ENCODE measurements around the gene TMPRSS5.

TMPRSS5 gene

GRCh38 chr11:113670149-113670830, 35.8 kb downstream of the TMPRSS5 start:
- DNase-seq (ENCODE audit: low read depth in 2 of 2): no peak

- DNase-seq (ENCODE audit: low read depth in 2 of 2): no peak
These were observed 37.9 kb downstream of the TMPRSS5 start for GRCh38 chr11:113668255-113668654.

- DNase-seq (ENCODE audit: low read depth in 2 of 2): no peak
These were observed 38.3 kb downstream of the TMPRSS5 start for GRCh38 chr11:113667801-113668200.

- DNase-seq (ENCODE audit: low read depth in 2 of 2): no peak
These were observed 39.5 kb downstream of the TMPRSS5 start for GRCh38 chr11:113666584-113666983.

- DNase-seq (ENCODE audit: low read depth in 2 of 2): no peak
These were observed 41.0 kb downstream of the TMPRSS5 start for GRCh38 chr11:113664981-113665710.

GRCh38 chr11:113664069-113664980, 41.8 kb downstream of the TMPRSS5 start:
- no peak for DNase-seq (ENCODE audit: low read depth in 2 of 2)

- DNase-seq (ENCODE audit: low read depth in 2 of 2): no peak
These were observed 42.5 kb downstream of the TMPRSS5 start for GRCh38 chr11:113663567-113663966.

GRCh38 chr11:113655771-113656170, 50.3 kb downstream of the TMPRSS5 start:
- DNase-seq (ENCODE audit: low read depth in 2 of 2): no peak

- DNase-seq (ENCODE audit: low read depth in 2 of 2): no peak
These were observed 55.1 kb downstream of the TMPRSS5 start for GRCh38 chr11:113651023-113651422.

GRCh38 chr11:113649311-113649710, 56.8 kb downstream of the TMPRSS5 start:
- DNase-seq (ENCODE audit: low read depth in 2 of 2): no peak

- no peak for DNase-seq (ENCODE audit: low read depth in 2 of 2)
These were observed 58.3 kb downstream of the TMPRSS5 start for GRCh38 chr11:113647856-113648255.

- no peak for DNase-seq (ENCODE audit: low read depth in 2 of 2)
These were observed 59.0 kb downstream of the TMPRSS5 start for GRCh38 chr11:113647108-113647507.

- no peak for DNase-seq (ENCODE audit: low read depth in 2 of 2)
These were observed 60.3 kb downstream of the TMPRSS5 start for GRCh38 chr11:113645593-113646349.

- DNase-seq (ENCODE audit: low read depth in 2 of 2): no peak
These were observed 61.5 kb downstream of the TMPRSS5 start for GRCh38 chr11:113644605-113645004.

GRCh38 chr11:113643701-113644100, 62.4 kb downstream of the TMPRSS5 start:
- DNase-seq (ENCODE audit: low read depth in 2 of 2): no peak

- no peak for DNase-seq (ENCODE audit: low read depth in 2 of 2)
These were observed 63.0 kb downstream of the TMPRSS5 start for GRCh38 chr11:113643006-113643585.

GRCh38 chr11:113642090-113642489, 64.0 kb downstream of the TMPRSS5 start:
- no peak for DNase-seq (ENCODE audit: low read depth in 2 of 2)

- no peak for DNase-seq (ENCODE audit: low read depth in 2 of 2)
These were observed 67.7 kb downstream of the TMPRSS5 start for GRCh38 chr11:113638376-113638775.

- no peak for DNase-seq (ENCODE audit: low read depth in 2 of 2)
These were observed 68.5 kb downstream of the TMPRSS5 start for GRCh38 chr11:113637636-113638035.
